ENCODE results near the gene MYZAP. TPM values are rescaled to one million over a fixed set of nuclear protein-coding genes. Genes with fewer than 3 reads are reported as not detected.

The MYZAP gene
- total RNA-seq, 1 experiment from 2014 or later: 6.0 TPM

DNA sequence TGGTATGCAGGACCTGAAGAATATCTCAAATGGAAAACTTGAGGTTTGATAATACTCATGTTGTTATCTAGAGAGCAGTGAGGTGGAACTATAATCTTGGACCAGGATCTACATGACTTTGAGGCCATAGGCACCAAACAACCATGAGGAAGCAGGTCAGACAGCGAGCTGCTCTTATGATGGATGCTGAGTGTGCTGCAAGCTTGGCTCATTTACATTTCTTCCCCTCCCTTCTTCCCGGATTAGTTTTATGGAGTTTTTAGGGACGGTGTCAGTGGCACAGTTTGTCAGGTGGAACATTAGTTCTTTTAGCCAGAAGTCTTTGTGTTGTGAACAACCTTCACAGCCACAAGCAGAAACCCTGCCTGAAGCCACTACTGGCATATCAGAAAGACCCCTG, 8.0 kb upstream of the MYZAP start:
- no peak for DNase-seq
- no peak overlapping the region for H3K4me3 ChIP-seq (ENCODE audit: low read length)
- no peaks in the 10 kb centered on the region for H3K9me3 ChIP-seq (ENCODE audit: low read length)
- H3K36me3 ChIP-seq (ENCODE audit: low read depth, low read length): no peaks in the 10 kb centered on the region
- no peak for TF ChIP-seq EZH2 (IDR thresholded peaks at IDR 0.05; ENCODE audit: low read length, unreplicated experiment)
- TF ChIP-seq EZH2phosphoT487 (IDR thresholded peaks at IDR 0.05; ENCODE audit: borderline replicate concordance, low read length): no peak
- TF ChIP-seq, protein P1, sequence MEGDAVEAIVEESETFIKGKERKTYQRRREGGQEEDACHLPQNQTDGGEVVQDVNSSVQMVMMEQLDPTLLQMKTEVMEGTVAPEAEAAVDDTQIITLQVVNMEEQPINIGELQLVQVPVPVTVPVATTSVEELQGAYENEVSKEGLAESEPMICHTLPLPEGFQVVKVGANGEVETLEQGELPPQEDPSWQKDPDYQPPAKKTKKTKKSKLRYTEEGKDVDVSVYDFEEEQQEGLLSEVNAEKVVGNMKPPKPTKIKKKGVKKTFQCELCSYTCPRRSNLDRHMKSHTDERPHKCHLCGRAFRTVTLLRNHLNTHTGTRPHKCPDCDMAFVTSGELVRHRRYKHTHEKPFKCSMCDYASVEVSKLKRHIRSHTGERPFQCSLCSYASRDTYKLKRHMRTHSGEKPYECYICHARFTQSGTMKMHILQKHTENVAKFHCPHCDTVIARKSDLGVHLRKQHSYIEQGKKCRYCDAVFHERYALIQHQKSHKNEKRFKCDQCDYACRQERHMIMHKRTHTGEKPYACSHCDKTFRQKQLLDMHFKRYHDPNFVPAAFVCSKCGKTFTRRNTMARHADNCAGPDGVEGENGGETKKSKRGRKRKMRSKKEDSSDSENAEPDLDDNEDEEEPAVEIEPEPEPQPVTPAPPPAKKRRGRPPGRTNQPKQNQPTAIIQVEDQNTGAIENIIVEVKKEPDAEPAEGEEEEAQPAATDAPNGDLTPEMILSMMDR (conservative IDR thresholded peaks at IDR 0.05; ENCODE audit: low read depth, low read length): no peak
- no TSS peak for BruUV-seq (replicated peaks)
- intact Hi-C loops (cut with micrococcal nuclease): no loop called here
- H3K9ac ChIP-seq (ENCODE audit: low read length): no peak overlapping the region
- no peak overlapping the region for H2AFZ ChIP-seq (ENCODE audit: low read length)
- ATAC-seq: no peak
- no peaks in the 10 kb centered on the region for H3K9me2 ChIP-seq (replicated peaks; ENCODE audit: low read length)
- CTCF ChIA-PET: no interaction called here
- H3K79me2 ChIP-seq (ENCODE audit: low read length): no peaks in the 10 kb centered on the region
- H3K4me1 ChIP-seq (ENCODE audit: insufficient read depth, low read length): 0 out of 2 replicates have a peak, but pooled peaks cover 3% of the 10 kb centered on the region
- H4K20me1 ChIP-seq (ENCODE audit: low read length): no peaks in the 10 kb centered on the region
- H3K27me3 ChIP-seq (ENCODE audit: low read length): no peaks in the 10 kb centered on the region
- no peaks in the 10 kb centered on the region for H3F3A ChIP-seq (ENCODE audit: low read length, unreplicated experiment)
- H3K27ac ChIP-seq (ENCODE audit: low read length): no peak overlapping the region
- H3K4me2 ChIP-seq (ENCODE audit: low read length): no peak overlapping the region
- POLR2A ChIA-PET (ENCODE audit: unreplicated experiment): no interaction called here

GRCh38 chr15:57586661-57587424, 4.9 kb upstream of the MYZAP start:
- Histone ChIP-seq H3K79me2 (ENCODE audit: low read length) (no peaks in the 10 kb centered on the region), H3F3A (ENCODE audit: low read length, unreplicated experiment) (no peaks in the 10 kb centered on the region), H3K9me3 (ENCODE audit: low read length) (no peaks in the 10 kb centered on the region), H3K9me2 (replicated peaks; ENCODE audit: low read length) (no peaks in the 10 kb centered on the region), H3K36me3 (ENCODE audit: low read depth, low read length) (no peaks in the 10 kb centered on the region), H3K4me2 (ENCODE audit: low read length) (no peak overlapping the region), H3K27me3 (ENCODE audit: low read length) (no peaks in the 10 kb centered on the region), H3K4me1 (ENCODE audit: insufficient read depth, low read length) (peaks cover 15% of the 10 kb centered on the region), H2AFZ (ENCODE audit: low read length) (no peak overlapping the region), H4K20me1 (ENCODE audit: low read length) (no peaks in the 10 kb centered on the region), H3K4me3 (ENCODE audit: low read length) (no peak overlapping the region), H3K9ac (ENCODE audit: low read length) (no peak overlapping the region), H3K27ac (ENCODE audit: low read length) (no peak overlapping the region)
- ChIA-PET POLR2A (ENCODE audit: unreplicated experiment) (no interaction called here), CTCF (no interaction called here)
- DNase-seq (no peak), ATAC-seq (no peak)
- TF ChIP-seq, protein P1 (conservative IDR thresholded peaks at IDR 0.05; ENCODE audit: low read depth, low read length): no peak
- TF ChIP-seq EZH2 (IDR thresholded peaks at IDR 0.05; ENCODE audit: low read length, unreplicated experiment): no peak
- TF ChIP-seq EZH2phosphoT487 (IDR thresholded peaks at IDR 0.05; ENCODE audit: borderline replicate concordance, low read length): no peak
- intact Hi-C loops (cut with micrococcal nuclease): no loop called here
- BruUV-seq (replicated peaks): no TSS peak

DNA sequence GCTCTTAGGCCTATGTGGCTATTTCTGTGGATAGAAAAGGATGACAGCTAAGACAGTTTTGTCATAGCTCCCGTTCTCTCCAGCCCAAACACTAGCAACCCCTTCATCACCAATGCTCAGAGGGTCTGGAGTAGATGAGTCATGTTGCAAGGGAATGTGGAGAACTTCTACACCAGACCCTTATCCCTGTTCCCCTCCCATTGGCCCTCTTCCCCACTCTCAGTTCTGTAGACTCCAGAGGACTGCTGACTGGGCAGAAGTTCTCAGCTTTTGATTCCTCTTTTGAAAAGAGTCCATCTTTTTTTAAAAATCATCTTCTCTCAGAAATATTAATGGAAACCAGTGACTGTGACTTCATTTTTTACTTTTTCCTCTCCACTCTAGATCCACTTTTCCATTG, 2.4 kb upstream of the MYZAP start:
- H3F3A ChIP-seq (ENCODE audit: low read length, unreplicated experiment): no peaks in the 10 kb centered on the region
- H3K4me3 ChIP-seq (ENCODE audit: low read length): no peak overlapping the region
- peaks cover 18% of the 10 kb centered on the region for H3K79me2 ChIP-seq (ENCODE audit: low read length)
- H3K9me2 ChIP-seq (replicated peaks; ENCODE audit: low read length): no peaks in the 10 kb centered on the region
- POLR2A ChIA-PET (ENCODE audit: unreplicated experiment): no interaction called here
- H3K36me3 ChIP-seq (ENCODE audit: low read depth, low read length): no peaks in the 10 kb centered on the region
- H3K27me3 ChIP-seq (ENCODE audit: low read length): no peaks in the 10 kb centered on the region
- ATAC-seq (no peak), DNase-seq (no peak)
- no peaks in the 10 kb centered on the region for H3K9me3 ChIP-seq (ENCODE audit: low read length)
- H3K4me2 ChIP-seq (ENCODE audit: low read length): no peak overlapping the region
- BruUV-seq (replicated peaks): no TSS peak
- TF ChIP-seq EZH2phosphoT487 (IDR thresholded peaks at IDR 0.05; ENCODE audit: borderline replicate concordance, low read length) (no peak), EZH2 (IDR thresholded peaks at IDR 0.05; ENCODE audit: low read length, unreplicated experiment) (no peak)
- H3K4me1 ChIP-seq (ENCODE audit: insufficient read depth, low read length): peaks cover 22% of the 10 kb centered on the region
- CTCF ChIA-PET: no interaction called here
- H2AFZ ChIP-seq (ENCODE audit: low read length): no peak overlapping the region
- H3K27ac ChIP-seq (ENCODE audit: low read length): no peak overlapping the region
- intact Hi-C loops (cut with micrococcal nuclease): no loop called here
- H4K20me1 ChIP-seq (ENCODE audit: low read length): no peaks in the 10 kb centered on the region
- H3K9ac ChIP-seq (ENCODE audit: low read length): no peak overlapping the region

Measured in PC-3 (cell line).